KOPT-K1 (cell line): ENCODE measurements around the gene NHERF1.

Source experiments
- H3K27ac ChIP-seq: fragments of 200-600 bp; sonication (generic); 2 replicates; pipeline ENCODE4 v1.5.1; 2016; ENCODE audit warnings: antibody characterized with exemption, mild to moderate bottlenecking, low read depth, low read length; ENCODE audit not compliant: poor library complexity, severe bottlenecking
- H3K36me3 ChIP-seq: fragments of 200-600 bp; sonication (generic); 2 replicates; pipeline ENCODE4 v1.5.1; 2017; ENCODE audit warnings: antibody characterized with exemption, mild to moderate bottlenecking, low read length, moderate library complexity; ENCODE audit not compliant: insufficient read depth
- H3K9me3 ChIP-seq: fragments of 200-600 bp; sonication (generic); 2 replicates; pipeline ENCODE4 v1.5.1; 2017; ENCODE audit warnings: antibody characterized with exemption, low read length, mild to moderate bottlenecking; ENCODE audit not compliant: insufficient read depth, poor library complexity, severe bottlenecking

The NHERF1 gene

DNA sequence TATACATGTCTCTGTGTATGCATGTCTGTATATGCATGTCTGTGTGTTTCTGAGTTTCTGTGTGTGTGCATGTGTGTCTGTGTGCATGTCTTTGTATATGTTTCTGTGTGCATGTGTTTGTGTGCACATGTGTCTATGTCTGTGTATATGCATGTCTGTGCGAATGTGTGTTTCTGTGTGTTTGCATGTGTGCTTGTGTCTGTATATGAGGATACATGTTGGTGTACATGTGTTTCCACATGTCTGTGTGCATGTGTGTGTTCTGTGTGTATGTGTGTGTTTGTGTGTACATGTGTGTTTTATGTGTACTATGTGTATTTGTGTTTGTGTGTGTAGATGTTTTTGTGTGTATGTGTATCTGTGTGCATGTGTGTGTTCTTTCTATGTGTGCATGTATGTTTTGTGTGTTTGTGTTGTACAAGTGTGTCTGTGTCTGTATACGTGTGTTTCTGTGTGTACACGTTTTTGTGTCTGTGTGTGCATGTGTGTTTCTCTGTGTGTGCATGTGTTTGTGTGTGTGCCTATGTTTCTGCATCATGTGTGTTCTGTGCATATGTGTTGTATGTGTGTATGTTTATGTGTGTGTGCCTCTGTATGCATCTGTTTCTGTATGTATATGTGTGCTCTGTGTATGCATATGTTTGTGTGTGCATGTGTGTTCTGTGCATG, 20.3 kb upstream of the NHERF1 start:
- Histone ChIP-seq H3K9me3 (no peaks in the 10 kb centered on the region), H3K27ac (no peak overlapping the region), H3K36me3 (no peaks in the 10 kb centered on the region)

DNA sequence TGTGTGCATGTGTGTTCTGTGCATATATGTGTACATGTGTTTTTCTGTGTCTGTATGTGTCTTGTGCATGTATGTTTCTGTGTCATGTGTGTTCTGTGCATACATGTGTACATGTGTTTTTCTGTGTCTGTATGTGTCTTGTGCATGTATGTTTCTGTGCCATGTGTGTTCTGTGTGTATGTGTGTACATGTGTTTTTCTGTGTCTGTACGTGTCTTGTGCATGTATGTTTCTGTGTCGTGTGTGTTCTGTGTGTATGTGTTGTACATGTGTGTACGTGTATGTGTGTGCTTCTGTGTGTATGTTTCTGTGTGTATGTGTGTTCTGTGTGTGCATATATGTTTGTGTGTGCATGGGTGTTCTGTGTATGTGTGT, 19.7 kb upstream of the NHERF1 start:
- Histone ChIP-seq H3K9me3 (no peaks in the 10 kb centered on the region), H3K27ac (no peak overlapping the region), H3K36me3 (no peaks in the 10 kb centered on the region)

DNA sequence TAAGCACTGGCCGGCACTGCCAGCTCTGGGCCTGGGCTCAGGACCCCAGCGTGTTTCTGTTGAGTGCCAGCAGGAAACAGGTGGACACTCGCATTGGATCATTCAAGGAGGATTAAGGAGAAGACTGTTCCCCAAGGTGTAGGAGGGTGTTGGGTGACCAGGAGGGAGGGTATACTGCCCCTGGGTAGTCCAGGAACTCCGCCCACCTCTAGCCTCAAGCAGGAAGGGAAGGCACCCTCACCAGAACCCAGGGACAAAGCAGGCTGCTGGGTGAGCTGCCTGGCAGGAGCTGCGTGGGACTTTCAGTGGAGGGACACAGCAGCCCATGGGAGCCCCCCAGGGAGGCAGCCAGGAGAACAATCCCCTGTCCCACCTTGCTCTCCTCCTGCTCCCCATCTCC, 19.1 kb upstream of the NHERF1 start:
- H3K36me3 ChIP-seq: no peaks in the 10 kb centered on the region
- H3K27ac ChIP-seq: no peak overlapping the region
- H3K9me3 ChIP-seq: no peaks in the 10 kb centered on the region

DNA sequence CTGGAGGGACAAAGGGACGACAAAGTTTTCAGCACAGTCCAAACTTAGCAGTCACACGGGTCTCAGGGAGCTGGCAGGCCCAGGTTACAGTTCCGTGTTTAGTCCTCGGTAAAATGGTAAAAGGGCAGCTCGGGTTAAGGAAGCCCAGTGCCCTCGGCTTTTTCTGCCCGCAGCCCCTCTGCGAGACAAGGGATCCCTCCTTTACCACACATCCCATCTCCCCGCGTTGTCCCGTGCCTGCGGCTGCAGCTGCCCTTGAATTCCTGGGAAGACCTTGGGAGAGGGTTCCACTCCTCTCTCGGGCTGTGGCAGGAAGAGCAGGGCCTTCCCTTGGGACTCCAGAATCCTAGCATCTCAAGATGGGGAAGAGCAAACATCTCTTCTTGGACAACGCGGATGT, 18.6 kb upstream of the NHERF1 start:
- no peaks in the 10 kb centered on the region for H3K9me3 ChIP-seq
- H3K27ac ChIP-seq: no peak overlapping the region
- H3K36me3 ChIP-seq: no peaks in the 10 kb centered on the region

DNA sequence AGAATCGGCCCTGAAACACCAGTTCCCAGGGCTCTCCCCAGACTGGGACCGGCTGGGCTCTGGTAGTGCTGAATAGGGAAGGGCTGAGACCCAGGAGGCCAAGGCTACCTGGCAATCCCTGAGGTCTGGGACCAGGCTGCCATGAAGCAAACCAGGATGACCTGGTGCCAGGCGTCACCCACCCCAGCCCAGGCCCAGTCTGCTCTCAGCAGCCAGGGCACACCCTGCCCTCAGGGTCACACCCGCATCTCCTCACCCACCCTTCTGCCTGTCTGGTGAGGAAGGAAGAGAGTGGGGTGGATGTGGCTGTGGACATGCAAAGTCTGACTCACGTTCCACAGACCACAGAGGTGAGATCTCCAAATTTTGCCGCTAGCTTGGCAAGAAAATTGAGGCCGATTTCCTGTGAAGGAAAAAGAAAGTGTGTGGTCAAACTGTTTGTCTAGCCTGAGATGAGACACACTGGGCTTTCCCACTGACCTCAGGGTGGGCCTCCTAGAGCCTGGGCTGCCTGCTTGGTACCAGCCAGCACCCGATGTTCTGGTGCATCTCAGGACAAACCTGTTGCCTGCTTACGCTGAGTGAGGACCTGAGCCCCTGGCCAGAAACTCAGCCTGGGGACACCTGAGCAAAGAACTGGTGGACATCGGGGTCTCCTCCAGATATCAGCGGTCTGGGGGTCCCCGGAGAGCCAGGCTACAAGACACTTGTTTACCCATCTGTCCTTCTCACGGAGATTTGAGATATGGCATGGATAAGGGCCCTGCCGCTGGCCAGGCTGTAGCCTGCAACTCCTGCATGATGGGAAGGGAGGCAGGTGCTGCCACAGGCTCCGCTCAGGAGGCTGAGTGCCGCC, 17.7 kb upstream of the NHERF1 start:
- no peaks in the 10 kb centered on the region for H3K9me3 ChIP-seq
- H3K27ac ChIP-seq: no peak overlapping the region
- H3K36me3 ChIP-seq: no peaks in the 10 kb centered on the region

DNA sequence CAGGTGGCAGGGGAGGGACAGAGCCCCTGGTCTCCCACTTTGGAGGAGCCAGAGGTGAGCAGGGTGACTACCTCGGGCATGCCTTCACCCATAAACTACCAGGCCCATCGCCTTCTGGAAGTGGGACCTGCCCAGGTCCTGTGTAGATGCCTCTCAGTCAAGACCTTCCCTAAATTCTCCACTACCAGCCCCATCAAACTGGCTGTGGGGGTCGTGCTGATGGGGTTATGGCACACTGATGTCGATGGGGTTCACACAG, 17.2 kb upstream of the NHERF1 start:
- no peak overlapping the region for H3K27ac ChIP-seq
- H3K9me3 ChIP-seq: no peaks in the 10 kb centered on the region
- no peaks in the 10 kb centered on the region for H3K36me3 ChIP-seq

DNA sequence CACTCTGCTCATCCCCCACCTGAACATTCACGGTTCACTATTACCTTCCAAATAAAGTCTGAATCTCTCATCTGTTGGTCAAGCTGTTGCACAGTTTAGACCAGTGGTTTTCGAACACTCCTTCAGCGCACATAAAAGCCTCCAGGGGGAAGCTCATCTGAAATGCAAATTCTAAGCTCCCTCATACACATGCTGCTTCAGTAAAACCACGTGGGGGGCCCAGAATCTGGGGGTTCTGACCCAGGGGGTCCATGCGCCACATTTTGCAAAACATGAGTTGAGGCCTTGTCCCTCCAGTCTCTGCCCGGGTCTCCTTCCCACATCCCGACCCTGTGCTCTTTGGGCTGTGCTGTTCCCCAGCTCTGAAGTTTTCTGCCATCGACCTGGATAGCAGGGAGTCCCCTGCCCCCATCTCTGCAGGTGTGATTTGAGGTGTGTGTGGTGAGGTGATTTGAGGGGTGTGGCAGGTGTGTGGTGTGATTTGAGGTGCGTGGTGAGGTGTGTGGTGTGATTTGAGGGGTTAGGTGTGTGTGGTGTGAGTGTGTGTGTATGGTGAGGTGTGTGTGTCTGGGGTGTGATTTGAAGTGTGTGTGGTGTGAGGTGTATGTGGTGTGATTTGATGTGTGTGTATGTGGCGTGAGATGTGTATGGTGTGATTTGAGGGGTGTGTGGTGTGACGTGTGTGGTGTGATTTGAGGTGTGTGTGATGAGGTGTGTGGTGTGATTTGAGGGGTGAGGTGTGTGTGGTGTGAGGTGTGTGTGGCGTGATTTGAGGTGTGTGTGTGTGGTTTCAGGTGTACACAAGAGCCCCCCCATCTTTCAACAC, 16.2 kb upstream of the NHERF1 start:
- no peak overlapping the region for H3K27ac ChIP-seq
- no peaks in the 10 kb centered on the region for H3K9me3 ChIP-seq
- no peaks in the 10 kb centered on the region for H3K36me3 ChIP-seq

DNA sequence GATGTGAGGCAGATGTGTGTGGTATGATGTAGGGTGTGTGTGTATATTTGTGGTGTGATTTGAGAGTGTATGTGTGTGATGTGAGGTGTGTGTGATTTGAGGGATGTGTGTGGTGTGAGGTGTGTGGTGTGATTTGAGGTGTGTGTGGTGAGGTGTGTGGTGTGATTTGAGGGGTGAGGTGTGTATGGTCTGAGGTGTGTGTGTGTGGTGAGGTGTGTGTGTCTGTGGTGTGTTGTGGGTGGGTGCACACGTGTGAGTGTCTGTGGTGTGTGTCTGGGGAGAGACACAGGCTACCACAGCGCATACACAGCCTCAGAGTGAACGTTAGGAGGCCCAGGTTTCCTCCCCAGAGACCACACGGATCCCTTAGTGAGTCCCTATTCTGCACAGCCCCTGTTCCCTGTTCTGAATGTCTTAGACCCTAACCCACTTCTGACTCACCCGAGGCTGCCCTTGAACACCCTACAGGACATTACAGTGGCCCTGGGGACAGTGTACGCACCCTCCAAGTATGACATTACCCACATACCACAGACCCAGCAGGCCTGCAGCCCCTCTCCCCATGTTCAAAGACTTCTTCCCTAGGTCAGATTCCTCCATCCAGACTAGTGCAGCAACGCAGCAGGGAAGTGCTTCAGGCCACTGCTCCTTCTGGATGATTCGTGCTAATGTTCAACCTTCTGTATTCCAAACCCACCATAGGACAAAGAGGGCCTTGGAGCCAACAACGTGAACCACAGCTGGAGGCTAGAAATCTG, 14.9 kb upstream of the NHERF1 start:
- H3K27ac ChIP-seq: no peak overlapping the region
- H3K9me3 ChIP-seq: no peaks in the 10 kb centered on the region
- no peaks in the 10 kb centered on the region for H3K36me3 ChIP-seq

DNA sequence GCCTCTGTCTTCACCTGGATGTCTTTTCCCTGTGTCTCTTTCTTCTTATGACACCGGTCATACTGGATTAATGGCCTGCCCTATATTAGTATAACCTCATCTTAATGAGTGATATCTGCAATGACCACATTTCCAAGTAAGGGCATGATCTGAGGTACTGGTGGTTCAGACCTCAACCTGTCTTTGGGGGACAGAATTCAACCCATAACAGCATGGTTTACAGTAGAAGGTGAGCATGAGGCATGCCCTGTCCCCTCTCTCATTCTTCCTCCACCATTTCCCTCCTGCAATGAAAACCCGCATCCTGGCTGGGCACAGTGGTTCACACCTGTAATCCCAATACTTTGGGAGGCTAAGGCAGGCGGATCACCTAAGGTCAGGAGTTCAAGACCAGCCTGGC, 14.2 kb upstream of the NHERF1 start:
- no peaks in the 10 kb centered on the region for H3K36me3 ChIP-seq
- H3K9me3 ChIP-seq: no peaks in the 10 kb centered on the region
- H3K27ac ChIP-seq: no peak overlapping the region

DNA sequence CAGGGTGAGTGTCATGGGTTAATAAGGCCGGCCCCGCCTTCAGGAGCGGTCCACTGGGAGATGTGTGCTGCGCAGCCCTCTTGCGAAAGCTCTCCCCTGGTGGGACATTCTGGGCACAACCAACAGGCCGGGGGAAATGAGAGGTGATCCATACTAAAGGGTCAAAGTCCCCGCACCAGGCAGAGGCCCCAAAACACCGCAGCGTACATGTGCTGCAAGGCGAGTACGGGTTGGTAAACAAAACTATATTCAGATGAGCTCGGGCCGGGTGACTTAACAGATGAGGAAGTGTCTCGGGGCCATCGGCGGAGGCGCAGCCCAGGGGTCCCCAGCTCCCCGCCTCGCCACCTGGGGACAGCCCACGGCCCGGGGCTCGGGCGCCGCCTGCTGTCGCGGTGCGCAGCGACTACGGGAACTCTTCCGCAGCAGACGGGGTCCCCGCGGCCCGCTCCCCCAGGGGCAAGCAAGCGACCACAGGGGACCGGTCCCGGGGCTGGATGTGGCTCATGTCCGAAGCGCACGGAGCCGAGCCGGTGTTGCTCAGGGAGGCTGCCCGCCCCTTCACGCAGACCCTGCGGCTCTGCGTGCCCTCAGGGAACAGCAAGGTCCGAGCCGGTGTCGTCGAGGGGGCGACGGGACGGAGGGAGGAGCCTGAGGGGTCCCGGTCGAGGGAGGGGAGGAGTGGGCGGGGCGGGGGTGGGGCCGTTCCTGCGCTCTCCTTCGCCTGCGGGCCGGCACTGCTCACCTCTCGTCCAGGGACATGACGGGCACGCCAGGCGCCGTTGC, 11.7 kb upstream of the NHERF1 start, which contains the start of gene RAB37:
Gene RAB37, plus strand, starts transcription at position 744 of the 786 bp plus-strand sequence. Its CDS starts 17 bp downstream, at position 761.
- Histone ChIP-seq H3K36me3 (no peaks in the 10 kb centered on the region), H3K27ac (peak within 1 kb of the TSS; percentile 99)

DNA sequence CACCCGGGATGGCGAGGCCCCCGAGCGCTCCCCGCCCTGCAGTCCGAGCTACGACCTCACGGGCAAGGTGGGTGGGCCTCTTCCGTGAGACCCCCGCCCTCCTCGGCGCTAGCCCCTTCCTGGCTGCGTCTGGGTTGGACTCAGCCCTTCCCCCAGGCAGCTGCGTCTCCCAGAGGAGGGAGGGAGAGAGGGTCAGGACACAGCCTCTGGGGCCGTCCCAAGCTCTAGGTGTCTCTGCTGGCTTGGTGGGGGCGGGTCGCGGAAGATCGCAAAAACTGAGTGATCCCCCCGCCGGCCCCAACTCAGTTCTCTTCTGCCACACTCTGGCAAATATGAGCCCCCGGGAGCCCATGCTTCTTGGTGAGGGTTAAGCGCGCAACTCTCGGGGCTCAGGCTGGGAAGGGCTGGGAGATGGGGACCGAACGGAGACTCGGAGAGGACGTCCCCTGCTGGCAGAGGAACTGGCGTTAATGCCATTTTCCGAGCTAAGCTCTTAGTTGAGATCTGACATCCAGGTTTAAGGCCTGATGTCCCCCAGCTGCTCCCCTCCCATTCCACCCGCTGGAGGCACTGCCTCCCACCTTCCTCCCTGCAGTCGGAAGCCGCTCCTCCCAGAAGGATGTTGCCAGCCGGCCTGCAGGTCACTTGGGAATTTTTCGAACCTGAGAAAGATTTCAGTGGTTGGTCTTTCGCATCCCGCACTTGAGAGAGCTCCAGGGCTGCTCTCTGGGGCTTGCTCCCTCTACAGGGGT, 11.0 kb upstream of the NHERF1 start:
- no peaks in the 10 kb centered on the region for H3K9me3 ChIP-seq
- no peaks in the 10 kb centered on the region for H3K36me3 ChIP-seq
- H3K27ac ChIP-seq: peak overlapping the region; percentile 99

More for the DNA sequence above, 11.7 kb upstream of the NHERF1 start, which contains the start of gene RAB37:
- H3K9me3 ChIP-seq: no peaks in the 10 kb centered on the region

DNA sequence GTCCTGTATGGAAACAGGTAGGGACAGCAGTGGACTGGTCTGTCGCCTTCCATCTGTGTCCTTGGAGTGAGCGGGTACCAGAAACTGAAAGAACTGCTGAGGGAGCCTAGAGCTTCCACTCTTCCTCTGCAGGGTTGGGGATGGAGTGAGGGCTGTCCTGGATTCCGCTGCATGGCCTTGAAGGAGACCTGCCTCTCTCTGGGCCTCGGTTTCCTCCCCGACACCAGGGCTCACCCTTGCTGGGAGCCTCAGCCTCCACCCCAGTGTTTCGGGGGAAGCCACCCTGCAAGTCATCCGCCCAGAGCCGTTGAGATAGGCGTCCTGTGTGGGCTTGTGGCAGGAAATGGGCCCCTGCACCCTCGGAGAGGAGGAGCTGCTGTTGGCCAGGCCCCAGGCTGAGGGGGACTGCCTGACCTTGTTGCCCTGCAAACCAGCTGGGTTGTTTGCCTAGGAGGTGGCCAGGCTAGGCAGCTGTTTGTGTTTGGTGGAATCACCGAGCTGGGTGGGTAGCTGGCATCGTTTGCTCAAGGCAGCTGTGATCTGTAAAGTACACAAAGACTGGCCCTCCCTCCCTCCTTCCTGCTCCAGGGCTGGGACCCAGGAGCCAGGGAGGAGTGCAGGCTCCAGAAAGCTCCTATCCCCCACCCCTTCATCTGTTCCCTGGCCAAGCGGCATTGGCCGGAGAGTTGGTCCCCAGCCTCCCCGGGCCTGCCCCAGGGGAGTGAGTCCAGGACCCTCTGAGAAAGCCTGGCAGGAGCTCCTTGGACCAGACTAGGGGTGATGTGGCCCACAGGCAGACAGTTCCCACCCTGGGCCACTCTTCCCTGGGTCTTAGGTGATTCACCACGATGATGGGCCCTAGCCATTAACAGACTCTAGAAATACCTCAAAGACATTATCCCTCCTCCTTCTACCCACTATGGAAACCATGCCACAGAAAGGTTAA, 10.1 kb upstream of the NHERF1 start:
- Histone ChIP-seq H3K9me3 (no peaks in the 10 kb centered on the region), H3K36me3 (peaks cover 3% of the 10 kb centered on the region), H3K27ac (peak overlapping the region; percentile 99)
